HG02759 (cell line): ENCODE results near the gene C1orf50.

Experiments used
- ATAC-seq: cut with Tn5 transposase; IDR thresholded peaks from one replicate; pipeline ENCODE4 v1.9.1; 2021; ENCODE audit warnings: mild to moderate bottlenecking, moderate library complexity; ENCODE audit not compliant: unreplicated experiment

C1orf50 gene

GRCh38 chr1:42758641-42759040 is 8.4 kb upstream of the C1orf50 start:
- no peak for ATAC-seq

- ATAC-seq, result no peak
Measured at GRCh38 chr1:42759114-42759513, 7.9 kb upstream of the C1orf50 start.

- ATAC-seq, result no peak
Measured at GRCh38 chr1:42761567-42761966, 5.5 kb upstream of the C1orf50 start.

DNA sequence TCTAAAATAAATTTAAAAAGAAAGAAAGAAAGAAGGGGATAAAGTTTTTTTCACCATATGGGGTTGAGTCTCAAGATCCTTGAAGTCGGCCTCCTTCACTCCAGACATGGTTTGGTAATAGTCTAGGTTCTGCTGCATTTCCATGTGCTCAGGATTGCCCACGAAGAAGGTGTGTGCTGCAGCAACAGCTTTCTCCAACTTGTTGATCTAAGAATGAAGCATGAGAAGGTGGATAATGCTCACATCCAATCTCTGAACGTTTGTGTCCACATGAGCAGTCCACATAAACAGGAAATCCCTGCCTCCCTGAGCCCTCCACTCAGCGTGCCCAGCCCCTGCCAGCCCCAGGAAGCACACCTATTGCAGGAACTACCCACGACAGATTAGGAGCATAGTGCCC is 4.8 kb upstream of the C1orf50 start:
- no peak for ATAC-seq

GRCh38 chr1:42765269-42765668 is 1.8 kb upstream of the C1orf50 start:
- ATAC-seq, result no peak

DNA sequence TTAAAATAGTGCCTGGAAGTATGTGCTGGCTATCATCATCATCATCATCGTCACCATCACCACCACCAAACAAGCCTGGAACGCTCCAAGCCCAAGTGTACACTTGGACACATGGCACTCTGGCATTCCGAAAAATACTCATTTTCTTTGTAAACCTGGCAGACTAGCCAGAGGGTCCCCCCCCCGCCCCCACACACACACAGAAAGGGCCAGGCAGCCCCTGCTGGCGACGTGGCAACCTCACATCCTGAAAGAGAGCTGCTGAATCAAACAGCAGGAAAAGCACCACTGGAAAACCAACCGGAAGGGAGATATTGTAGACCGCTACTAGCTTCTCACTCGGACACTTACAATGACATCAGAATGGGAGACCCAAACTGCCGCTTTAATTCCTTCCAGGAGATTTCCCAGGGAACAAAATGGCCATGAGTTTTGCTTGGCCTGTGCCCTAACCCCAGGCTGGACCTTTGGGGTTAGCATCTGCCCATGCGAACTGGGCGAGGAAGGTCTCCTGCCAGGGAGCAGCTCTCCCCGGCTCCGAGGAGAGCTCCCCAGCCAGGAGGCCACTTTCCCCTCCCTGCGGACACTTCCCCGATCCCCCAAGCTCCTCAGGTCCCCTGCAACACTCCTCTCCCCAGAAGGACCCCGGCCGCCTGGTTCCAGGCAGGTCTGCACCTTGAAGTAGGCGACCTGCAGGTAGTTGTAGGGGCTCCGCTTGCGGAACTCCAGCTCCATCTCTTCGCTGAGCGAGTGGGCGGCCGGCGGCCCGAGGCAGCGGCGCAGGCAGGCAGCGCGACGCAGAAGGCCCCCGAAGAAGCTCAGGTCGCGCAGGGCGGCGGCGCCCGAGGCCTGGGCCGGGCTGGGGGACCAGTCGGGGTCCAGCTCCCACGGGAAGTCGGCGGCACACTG is 963 bp upstream of the C1orf50 start:
- ATAC-seq, result peak; percentile 21

GRCh38 chr1:42767510-42768000 is 506 bp downstream of the C1orf50 start:
- ATAC-seq, result peak; percentile 10

DNA sequence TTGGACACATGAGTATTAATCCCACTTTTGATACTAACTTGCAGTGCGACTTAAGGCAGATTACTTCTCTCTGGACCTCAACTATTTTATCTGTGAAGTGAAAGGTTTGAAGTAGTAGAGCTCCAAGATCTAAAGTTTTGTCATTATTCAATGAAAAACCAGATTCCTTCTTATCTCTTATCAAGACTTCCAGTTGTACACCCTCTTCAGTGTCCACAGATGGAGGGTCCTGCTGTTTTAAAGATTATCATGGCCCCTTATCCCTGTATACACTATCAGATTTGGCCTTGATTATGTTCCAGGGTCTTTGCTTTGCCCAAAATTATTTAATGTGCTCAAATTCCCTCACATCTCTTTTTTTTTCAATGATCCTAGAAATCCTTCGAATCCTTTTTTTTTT is 1.1 kb downstream of the C1orf50 start:
- no peak for ATAC-seq

GRCh38 chr1:42769811-42770210 is 2.8 kb downstream of the C1orf50 start:
- no peak for ATAC-seq

- ATAC-seq, result no peak
Measured at GRCh38 chr1:42773420-42773819, 6.4 kb downstream of the C1orf50 start.

GRCh38 chr1:42774928-42775526 is 8.0 kb downstream of the C1orf50 start:
- ATAC-seq, result no peak

DNA sequence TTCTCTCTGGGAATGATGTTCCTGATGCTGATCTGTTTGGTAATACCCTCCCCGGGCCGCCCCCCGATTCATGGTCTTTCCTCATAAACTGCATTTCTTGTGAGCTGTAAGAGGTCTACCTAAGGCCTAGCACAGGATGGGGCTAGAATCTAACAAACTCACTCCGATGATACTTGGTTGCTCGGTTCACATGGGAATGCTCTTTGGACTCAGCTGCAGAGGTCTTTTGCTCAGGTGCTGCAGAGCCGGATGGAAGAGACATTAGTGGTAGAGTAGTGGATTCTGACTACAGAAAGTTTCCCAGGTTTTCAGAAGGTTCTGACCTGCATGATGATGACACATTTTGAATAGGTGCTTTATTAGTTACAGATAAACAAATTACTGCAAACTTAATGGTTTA is 9.5 kb downstream of the C1orf50 start:
- no peak for ATAC-seq

GRCh38 chr1:42777852-42778251 is 10.8 kb downstream of the C1orf50 start:
- ATAC-seq, result no peak

- ATAC-seq, result no peak
Measured at GRCh38 chr1:42779725-42780124, 12.7 kb downstream of the C1orf50 start.

GRCh38 chr1:42780176-42780575 is 13.1 kb downstream of the C1orf50 start:
- no peak for ATAC-seq

DNA sequence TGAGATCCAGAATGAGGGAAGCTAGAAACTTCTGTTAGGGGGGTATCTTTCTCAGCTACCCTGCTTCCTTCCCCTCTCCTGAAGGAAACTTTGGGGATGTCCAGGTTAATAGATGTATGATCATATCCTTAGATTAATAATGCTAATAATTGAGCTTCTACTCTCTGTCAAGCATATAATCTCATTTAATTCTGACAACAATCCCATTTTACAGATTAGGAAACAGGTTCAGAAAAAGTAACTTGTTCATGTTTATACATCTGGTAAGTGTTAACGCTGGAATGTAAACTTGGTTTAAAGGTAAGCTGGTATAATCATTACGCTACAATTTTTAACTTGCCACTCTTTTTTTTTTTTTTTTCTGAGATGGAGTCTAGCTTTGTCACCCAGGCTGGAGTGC is 16.0 kb downstream of the C1orf50 start:
- no peak for ATAC-seq

DNA sequence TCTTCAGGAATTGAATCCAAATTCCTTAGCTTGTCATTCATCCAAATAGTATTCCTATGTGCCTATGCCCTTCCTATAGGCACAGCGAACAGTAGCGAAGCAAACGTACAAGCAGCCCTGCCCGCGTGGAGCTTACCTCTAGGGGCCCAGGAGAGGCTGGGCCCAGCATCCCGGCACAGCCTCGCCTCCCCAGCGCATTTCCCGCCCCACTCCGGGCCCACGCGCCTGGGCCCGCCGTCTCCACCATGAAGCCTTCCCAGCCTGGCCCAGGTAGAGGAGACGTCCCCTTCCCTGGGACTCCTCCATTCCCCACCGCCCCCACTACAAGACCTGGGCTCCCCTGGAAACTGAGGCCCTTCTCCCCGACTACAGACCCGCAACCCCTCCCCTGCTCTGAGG is 17.5 kb downstream of the C1orf50 start:
- no peak for ATAC-seq

DNA sequence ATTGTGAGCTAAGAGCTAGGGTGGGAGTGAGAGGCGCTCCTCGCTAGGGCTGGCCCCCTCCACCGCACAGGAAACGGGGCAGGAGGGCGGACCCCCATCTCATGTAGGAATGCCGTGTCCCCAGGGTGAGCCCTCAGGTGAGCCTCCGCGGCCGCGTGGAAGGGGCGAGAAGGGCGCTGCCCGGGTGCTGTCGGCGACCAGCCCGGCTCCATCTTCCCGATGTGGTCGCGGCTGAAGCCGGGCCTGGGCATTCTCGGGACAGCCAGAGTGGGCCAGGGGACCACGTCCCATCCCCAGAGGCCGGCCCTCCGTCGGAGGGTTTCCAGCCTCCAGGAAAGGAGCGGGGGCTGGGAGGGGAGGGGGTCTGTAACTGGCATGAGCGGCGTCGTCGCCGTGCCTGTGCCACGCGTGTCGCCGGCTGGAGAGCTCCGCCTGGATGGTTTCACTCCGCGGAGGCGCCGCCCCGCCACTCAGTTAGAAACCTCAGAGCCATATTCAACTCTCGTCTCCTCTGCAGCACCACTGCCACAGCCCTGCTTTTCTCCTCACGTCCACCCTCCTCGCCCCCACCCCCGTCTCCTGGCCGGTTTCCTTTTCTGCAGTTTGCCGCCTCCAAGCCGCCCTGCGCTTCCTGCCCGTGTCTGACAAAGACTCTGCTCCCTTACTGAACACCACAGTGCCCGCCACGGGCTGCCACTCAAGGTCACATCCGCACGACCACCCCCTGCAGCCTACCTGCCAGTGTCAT is 18.1 kb downstream of the C1orf50 start, which contains the start of gene TMEM269:
TMEM269 (plus strand) TSS at position 46 of the 748 bp plus-strand sequence. CDS start 4,903 bp downstream, outside the sequence.
- no peak for ATAC-seq

DNA sequence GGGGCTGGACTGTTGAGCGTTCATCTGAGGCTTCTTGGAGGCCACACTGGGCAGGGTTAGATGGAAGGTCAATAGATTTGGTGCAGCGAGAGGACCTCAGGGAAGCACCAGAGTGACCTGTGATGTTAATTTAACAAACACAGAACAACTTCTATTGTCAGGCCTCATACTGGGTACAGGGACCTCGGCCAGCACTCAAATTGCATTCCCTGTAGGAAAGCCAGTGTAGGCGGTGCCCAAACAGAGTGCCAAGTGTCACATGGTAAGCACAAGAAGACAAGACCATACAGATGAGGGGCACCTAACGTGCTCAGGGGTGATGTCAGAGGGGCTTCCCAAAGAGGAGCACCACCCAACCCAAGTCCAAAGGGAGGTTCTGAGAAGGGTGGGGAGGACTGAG is 19.0 kb downstream of the C1orf50 start:
- ATAC-seq, result no peak

- ATAC-seq, result no peak
Measured at GRCh38 chr1:42788021-42788420, 21.0 kb downstream of the C1orf50 start.

- no peak for ATAC-seq
Measured at GRCh38 chr1:42793824-42794223, 26.8 kb downstream of the C1orf50 start.
